IPS-15b (cell line): ENCODE data around the gene ERBB4.

Experiments used
- H3K27me3 ChIP-seq: one replicate; pipeline ENCODE4 v1.6.1; 2013; ENCODE audit warnings: low read length; ENCODE audit not compliant: control insufficient read depth, insufficient read depth
- H3K36me3 ChIP-seq: one replicate; pipeline ENCODE4 v1.6.1; 2013; ENCODE audit warnings: low read length; ENCODE audit not compliant: control insufficient read depth, insufficient read depth
- H3K4me1 ChIP-seq: one replicate; pipeline ENCODE4 v1.6.1; 2013; ENCODE audit warnings: mild to moderate bottlenecking, low read length; ENCODE audit not compliant: control insufficient read depth, insufficient read depth
- H3K4me3 ChIP-seq: one replicate; pipeline ENCODE4 v1.5.1; 2013; ENCODE audit warnings: low read depth, low read length
- H3K9ac ChIP-seq: one replicate; pipeline ENCODE4 v1.6.1; 2013; ENCODE audit warnings: low read depth, mild to moderate bottlenecking, low read length
- H3K9me3 ChIP-seq: one replicate; pipeline ENCODE4 v1.6.1; 2013; ENCODE audit warnings: mild to moderate bottlenecking, low read length; ENCODE audit not compliant: control insufficient read depth, insufficient read depth

ERBB4 gene

GRCh38 chr2:211867845-211868451, 670.7 kb downstream of the ERBB4 start:
- Histone ChIP-seq H3K4me3 (no peak overlapping the region), H3K9me3 (no peaks in the 10 kb centered on the region), H3K36me3 (no peaks in the 10 kb centered on the region), H3K27me3 (no peaks in the 10 kb centered on the region), H3K4me1 (no peaks in the 10 kb centered on the region), H3K9ac (no peak overlapping the region)

DNA sequence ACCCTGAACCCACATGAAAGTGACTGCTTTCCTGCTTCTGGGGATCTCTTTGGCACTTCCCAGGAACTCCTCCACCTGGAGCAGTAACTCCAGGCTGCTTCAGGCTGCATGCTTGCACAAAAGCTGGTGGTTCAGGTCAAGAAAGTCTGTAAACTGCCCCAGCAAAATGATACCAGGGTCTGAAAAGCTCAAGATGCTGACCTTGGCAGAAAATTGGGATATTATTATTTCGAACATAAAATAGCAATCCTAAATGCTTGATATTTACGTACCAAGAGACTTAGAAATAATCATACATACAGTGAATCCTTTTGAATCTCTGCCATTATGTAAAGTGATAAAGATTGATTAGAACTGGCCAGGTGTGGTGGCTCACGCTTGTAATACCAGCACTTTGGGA, 674.3 kb downstream of the ERBB4 start:
- H3K4me3 ChIP-seq = no peak overlapping the region
- H3K27me3 ChIP-seq = no peaks in the 10 kb centered on the region
- no peaks in the 10 kb centered on the region for H3K9me3 ChIP-seq
- no peaks in the 10 kb centered on the region for H3K36me3 ChIP-seq
- H3K4me1 ChIP-seq = no peaks in the 10 kb centered on the region
- no peak overlapping the region for H3K9ac ChIP-seq

GRCh38 chr2:211860224-211860623, 678.4 kb downstream of the ERBB4 start:
- no peaks in the 10 kb centered on the region for H3K27me3 ChIP-seq
- H3K4me1 ChIP-seq = no peaks in the 10 kb centered on the region
- no peak overlapping the region for H3K9ac ChIP-seq
- H3K36me3 ChIP-seq = no peaks in the 10 kb centered on the region
- H3K9me3 ChIP-seq = no peaks in the 10 kb centered on the region
- no peak overlapping the region for H3K4me3 ChIP-seq

GRCh38 chr2:211854832-211855231, 683.8 kb downstream of the ERBB4 start:
- H3K9me3 ChIP-seq = no peaks in the 10 kb centered on the region
- no peaks in the 10 kb centered on the region for H3K27me3 ChIP-seq

DNA sequence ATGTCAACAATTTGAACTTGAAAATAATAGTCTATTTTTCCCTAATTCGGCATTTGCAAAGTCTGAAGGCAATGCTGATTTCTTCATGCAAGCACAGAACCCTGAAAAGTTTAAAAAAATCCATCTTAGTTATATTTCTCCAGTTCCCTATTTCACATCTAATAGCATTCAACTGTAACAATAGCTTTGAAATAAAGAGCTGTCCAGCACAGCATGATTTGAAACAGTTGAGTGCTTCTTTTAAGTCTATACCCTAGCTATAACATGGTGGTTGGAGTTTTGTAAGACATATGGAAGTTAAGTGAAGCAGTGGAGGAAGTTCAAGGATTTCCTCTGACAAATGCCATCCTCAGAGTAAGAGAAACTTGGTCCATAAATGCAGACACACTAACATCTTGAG, 691.9 kb downstream of the ERBB4 start:
- Histone ChIP-seq H3K9me3 (no peaks in the 10 kb centered on the region), H3K9ac (no peak overlapping the region), H3K27me3 (no peaks in the 10 kb centered on the region)

More at GRCh38 chr2:211854832-211855231, 683.8 kb downstream of the ERBB4 start:
- Histone ChIP-seq H3K4me1 (no peaks in the 10 kb centered on the region), H3K9ac (no peak overlapping the region), H3K4me3 (no peak overlapping the region), H3K36me3 (no peaks in the 10 kb centered on the region)

DNA sequence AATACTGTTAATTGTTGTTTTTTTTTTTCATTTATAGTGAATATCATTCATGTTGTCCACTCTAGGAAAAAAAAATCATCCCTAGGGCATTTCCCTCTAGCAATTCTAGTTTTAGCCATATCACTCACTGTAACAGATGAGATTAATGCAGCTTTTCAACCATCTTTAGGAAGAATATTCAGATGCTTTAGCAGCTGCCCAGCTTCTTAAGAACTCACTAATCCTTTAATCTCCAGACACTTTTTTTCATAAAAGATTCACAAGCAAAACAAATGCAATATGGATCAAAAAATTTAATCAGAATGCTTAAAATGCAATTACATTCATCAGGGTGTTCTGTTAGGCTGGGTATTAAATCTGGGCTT, 692.6 kb downstream of the ERBB4 start:
- H3K27me3 ChIP-seq = no peaks in the 10 kb centered on the region
- H3K4me3 ChIP-seq = no peak overlapping the region
- no peaks in the 10 kb centered on the region for H3K36me3 ChIP-seq
- no peak overlapping the region for H3K9ac ChIP-seq
- no peaks in the 10 kb centered on the region for H3K4me1 ChIP-seq
- no peaks in the 10 kb centered on the region for H3K9me3 ChIP-seq

More for the DNA sequence above, 691.9 kb downstream of the ERBB4 start:
- Histone ChIP-seq H3K4me1 (no peaks in the 10 kb centered on the region), H3K4me3 (no peak overlapping the region), H3K36me3 (no peaks in the 10 kb centered on the region)

DNA sequence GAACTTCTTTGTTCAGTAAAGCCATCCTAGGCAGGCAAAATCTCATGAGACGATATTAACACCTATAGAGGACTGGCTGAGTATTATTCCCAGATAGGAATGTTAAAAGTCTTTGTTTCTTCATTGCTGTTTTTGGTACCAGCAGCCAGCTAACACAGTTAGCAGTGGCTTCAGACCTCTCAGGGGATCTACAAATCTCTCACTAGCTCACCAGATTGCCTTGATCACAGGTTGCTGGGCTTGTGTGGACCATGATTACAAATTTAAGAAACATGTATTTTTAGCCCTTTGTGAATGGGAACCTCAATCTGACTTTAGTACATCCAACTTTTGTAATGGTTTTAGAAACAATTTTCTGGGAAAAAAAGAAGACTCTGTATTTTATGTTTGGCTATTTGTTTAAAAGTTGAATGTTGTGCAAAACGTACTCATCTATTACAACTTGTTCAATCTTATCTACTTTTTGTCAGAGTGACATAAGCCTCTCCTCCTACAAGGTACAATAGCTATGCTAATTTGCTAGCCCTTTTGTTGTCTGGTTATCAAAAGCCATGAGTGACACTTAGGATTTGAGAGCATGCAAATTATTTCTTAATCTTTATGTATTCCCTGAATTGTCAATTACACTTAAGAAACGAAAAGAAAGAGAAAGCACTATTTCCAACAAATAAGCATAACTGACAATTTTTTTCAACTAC, 693.1 kb downstream of the ERBB4 start:
- no peaks in the 10 kb centered on the region for H3K36me3 ChIP-seq
- no peak overlapping the region for H3K4me3 ChIP-seq
- no peaks in the 10 kb centered on the region for H3K27me3 ChIP-seq
- H3K4me1 ChIP-seq = no peaks in the 10 kb centered on the region
- H3K9ac ChIP-seq = no peak overlapping the region
- no peaks in the 10 kb centered on the region for H3K9me3 ChIP-seq

- Histone ChIP-seq H3K9me3 (no peaks in the 10 kb centered on the region), H3K4me3 (no peak overlapping the region), H3K27me3 (no peaks in the 10 kb centered on the region), H3K36me3 (no peaks in the 10 kb centered on the region), H3K9ac (no peak overlapping the region), H3K4me1 (no peaks in the 10 kb centered on the region)
Measured at GRCh38 chr2:211837706-211838105, 700.9 kb downstream of the ERBB4 start.

- no peak overlapping the region for H3K4me3 ChIP-seq
- H3K9me3 ChIP-seq = no peaks in the 10 kb centered on the region
- no peak overlapping the region for H3K9ac ChIP-seq
- no peaks in the 10 kb centered on the region for H3K27me3 ChIP-seq
- no peaks in the 10 kb centered on the region for H3K36me3 ChIP-seq
- H3K4me1 ChIP-seq = no peaks in the 10 kb centered on the region
Measured at GRCh38 chr2:211837206-211837605, 701.4 kb downstream of the ERBB4 start.

- no peak overlapping the region for H3K4me3 ChIP-seq
- H3K27me3 ChIP-seq = no peaks in the 10 kb centered on the region
- H3K4me1 ChIP-seq = no peaks in the 10 kb centered on the region
- H3K9me3 ChIP-seq = no peaks in the 10 kb centered on the region
- H3K9ac ChIP-seq = no peak overlapping the region
- H3K36me3 ChIP-seq = no peaks in the 10 kb centered on the region
Measured at GRCh38 chr2:211836409-211836808, 702.2 kb downstream of the ERBB4 start.

DNA sequence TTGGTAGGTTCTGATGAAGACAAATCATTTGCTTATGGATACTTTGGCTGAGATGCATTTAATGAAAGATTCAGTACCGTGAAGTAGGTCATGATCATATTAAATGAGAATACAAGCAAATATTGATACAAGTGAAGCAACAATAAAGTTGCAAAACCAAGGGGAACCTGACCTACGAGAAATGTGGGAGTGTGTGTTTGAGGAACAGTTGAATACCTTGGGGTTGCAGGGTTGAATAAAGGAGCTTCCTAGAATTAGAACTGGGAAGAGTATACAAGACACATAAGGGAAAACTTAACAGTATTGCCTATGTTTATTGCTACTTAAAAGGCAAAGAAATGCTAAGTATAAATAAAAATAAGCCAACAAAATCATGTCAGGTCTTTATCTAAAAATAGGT, 702.9 kb downstream of the ERBB4 start:
- Histone ChIP-seq H3K4me3 (no peak overlapping the region), H3K27me3 (no peaks in the 10 kb centered on the region), H3K4me1 (no peaks in the 10 kb centered on the region), H3K9me3 (no peaks in the 10 kb centered on the region), H3K36me3 (no peaks in the 10 kb centered on the region), H3K9ac (no peak overlapping the region)

DNA sequence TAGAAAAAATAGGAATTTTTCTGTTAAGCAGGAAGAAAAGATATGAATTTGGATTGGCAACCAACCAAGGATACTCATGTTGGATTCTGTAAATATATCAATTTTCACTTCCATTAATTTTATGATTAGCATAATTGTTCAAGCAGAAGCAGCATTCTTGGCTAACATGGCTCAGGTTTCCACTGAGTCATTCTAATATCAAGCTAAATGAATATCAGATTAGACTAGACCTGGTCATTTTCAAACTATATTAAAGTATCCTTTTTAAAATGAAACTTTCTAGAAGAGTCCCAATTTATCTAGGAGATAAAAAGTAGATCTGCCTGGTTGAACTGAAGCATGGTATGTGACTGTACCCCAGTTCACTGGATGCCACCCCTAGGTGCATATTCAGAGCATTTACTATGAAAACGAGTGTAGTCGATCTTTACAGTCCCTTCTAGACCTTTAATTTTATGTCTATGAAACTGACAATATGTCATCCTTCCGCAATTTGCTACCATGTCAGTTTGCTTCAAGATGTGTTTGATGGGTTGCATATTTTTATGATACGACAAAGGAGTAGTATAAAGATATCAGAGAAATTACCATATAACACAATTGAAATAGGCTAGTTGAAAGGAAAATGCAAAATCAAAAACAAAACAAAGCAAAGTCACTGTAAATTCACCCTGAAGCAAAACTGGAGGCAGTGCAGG, 704.9 kb downstream of the ERBB4 start:
- H3K4me3 ChIP-seq = no peak overlapping the region
- no peaks in the 10 kb centered on the region for H3K4me1 ChIP-seq
- no peaks in the 10 kb centered on the region for H3K36me3 ChIP-seq
- H3K27me3 ChIP-seq = no peaks in the 10 kb centered on the region
- H3K9ac ChIP-seq = no peak overlapping the region
- no peaks in the 10 kb centered on the region for H3K9me3 ChIP-seq
